IMR-90 (cell line): ENCODE measurements around the gene AGAP2. TPM values are rescaled to one million over a fixed set of nuclear protein-coding genes. Genes with fewer than 3 reads are reported as not detected.

Experiments used
- ATAC-seq: fragments of 200-7000 bp; cut with Tn5 transposase; 2 replicates; pipeline ENCODE4 v1.9.1; 2020; ENCODE audit warnings: low read depth, mild to moderate bottlenecking, moderate library complexity
- BruUV-seq: library from RNA; stranded (reverse); fragments of 400-500 nt; replicated peaks from 2 replicates; lab custom pipeline; 2021; lab: Mats Ljungman, UMichigan
- CTCF ChIA-PET: fragments of 300-600 bp; formaldehyde crosslinking; extraction: SDS; loops from one replicate; lab custom pipeline; 2021; ENCODE audit warnings: antibody characterized with exemption; lab: Yijun Ruan, JAX
- POLR2A ChIA-PET: fragments of 300-600 bp; sonication (Branson Sonifier 250); formaldehyde crosslinking; loops from one replicate; lab custom pipeline; 2022; ENCODE audit warnings: antibody characterized with exemption; ENCODE audit not compliant: unreplicated experiment; lab: Charles Lee
- DNase-seq: peaks from one replicate; pipeline ENCODE4 v3.0.0; 2013
- H2AFZ ChIP-seq: replicated peaks from 2 replicates; pipeline ENCODE3; 2013; ENCODE audit warnings: low read length, mild to moderate bottlenecking; ENCODE audit not compliant: poor library complexity
- H2AK5ac ChIP-seq: 2 replicates; pipeline ENCODE4 v1.6.1; 2013; ENCODE audit warnings: low read depth, low read length, inconsistent platforms
- H2AK9ac ChIP-seq: replicated peaks from 2 replicates; pipeline ENCODE3; 2013; ENCODE audit warnings: mild to moderate bottlenecking, low read depth, low read length, moderate library complexity; ENCODE audit not compliant: poor library complexity
- H2BK120ac ChIP-seq: 2 replicates; pipeline ENCODE4 v1.6.1; 2013; ENCODE audit warnings: low read depth, low read length, inconsistent platforms
- H2BK15ac ChIP-seq: 3 replicates; pipeline ENCODE4 v1.6.1; 2013; ENCODE audit warnings: low read depth, low read length, inconsistent platforms
- H2BK20ac ChIP-seq: 2 replicates; pipeline ENCODE4 v1.6.1; 2013; ENCODE audit warnings: low read depth, mild to moderate bottlenecking, inconsistent platforms, low read length, moderate library complexity
- H2BK5ac ChIP-seq: 2 replicates; pipeline ENCODE4 v1.6.1; 2013; ENCODE audit warnings: mild to moderate bottlenecking, low read depth, low read length, inconsistent platforms; ENCODE audit not compliant: poor library complexity, severe bottlenecking
- H3K14ac ChIP-seq: replicated peaks from 2 replicates; pipeline ENCODE4 v1.6.1; 2013; ENCODE audit warnings: low read depth, low read length, inconsistent platforms
- H3K18ac ChIP-seq: 2 replicates; pipeline ENCODE4 v1.6.1; 2013; ENCODE audit warnings: low read depth, low read length, control low read depth
- H3K23ac ChIP-seq: 2 replicates; pipeline ENCODE4 v1.6.1; 2013; ENCODE audit warnings: low read depth, low read length, inconsistent platforms
- H3K27ac ChIP-seq: 2 replicates; pipeline ENCODE4 v1.5.1; 2013; ENCODE audit warnings: mild to moderate bottlenecking, control low read depth, low read length; ENCODE audit not compliant: insufficient read depth
- H3K27me3 ChIP-seq: 2 replicates; pipeline ENCODE4 v1.6.1; 2013; ENCODE audit warnings: low read length; ENCODE audit not compliant: control insufficient read depth, insufficient read depth
- H3K36me3 ChIP-seq: 2 replicates; pipeline ENCODE4 v1.6.1; 2013; ENCODE audit warnings: low read length, mixed read lengths; ENCODE audit not compliant: control insufficient read depth, insufficient read depth
- H3K4ac ChIP-seq: 2 replicates; pipeline ENCODE4 v1.6.1; 2013; ENCODE audit warnings: low read depth, low read length, inconsistent platforms
- H3K4me1 ChIP-seq: 2 replicates; pipeline ENCODE4 v1.6.1; 2013; ENCODE audit warnings: low read length, mixed read lengths; ENCODE audit not compliant: control insufficient read depth, insufficient read depth
- H3K4me2 ChIP-seq: 2 replicates; pipeline ENCODE4 v1.6.1; 2013; ENCODE audit warnings: low read depth, mild to moderate bottlenecking, control low read depth, low read length, moderate library complexity
- H3K4me3 ChIP-seq: 2 replicates; pipeline ENCODE4 v1.5.1; 2013; ENCODE audit warnings: low read depth, mild to moderate bottlenecking, control low read depth, low read length, moderate library complexity; ENCODE audit not compliant: insufficient read depth
- H3K56ac ChIP-seq: 2 replicates; pipeline ENCODE4 v1.6.1; 2013; ENCODE audit warnings: low read length, inconsistent platforms; ENCODE audit not compliant: insufficient read depth; ENCODE audit errors: extremely low read depth
- H3K79me1 ChIP-seq, 2 experiments: 2 replicates each; pipeline ENCODE4 v1.6.1; 2013; ENCODE audit warnings: low read length in 2 of 2, inconsistent platforms in 1 of 2, low read depth in 1 of 2
- H3K9ac ChIP-seq: 2 replicates; pipeline ENCODE4 v1.6.1; 2013; ENCODE audit warnings: low read depth, low read length, control low read depth
- H3K9me1 ChIP-seq: 2 replicates; pipeline ENCODE4 v1.6.1; 2013; ENCODE audit warnings: low read length, inconsistent platforms; ENCODE audit not compliant: insufficient read depth
- H3K9me3 ChIP-seq: 2 replicates; pipeline ENCODE4 v1.6.1; 2013; ENCODE audit warnings: low read length; ENCODE audit not compliant: control insufficient read depth, insufficient read depth
- H4K20me1 ChIP-seq: 2 replicates; pipeline ENCODE4 v1.6.1; 2013; ENCODE audit warnings: low read length, inconsistent platforms; ENCODE audit not compliant: insufficient read depth
- H4K5ac ChIP-seq: 2 replicates; pipeline ENCODE4 v1.6.1; 2013; ENCODE audit warnings: mild to moderate bottlenecking, low read depth, low read length, control low read depth
- H4K8ac ChIP-seq, 2 experiments: 2 replicates each; pipeline ENCODE4 v1.6.1; 2013; ENCODE audit warnings: low read depth in 2 of 2, low read length in 2 of 2, control low read depth in 1 of 2, inconsistent platforms in 1 of 2
- H4K91ac ChIP-seq: 2 replicates; pipeline ENCODE4 v1.6.1; 2013; ENCODE audit warnings: low read depth, low read length, inconsistent platforms; ENCODE audit not compliant: insufficient read depth
- BHLHE40 ChIP-seq: fragments of 150-350 bp; IDR thresholded peaks from 2 replicates; pipeline ENCODE4 v1.6.1; 2016; ENCODE audit warnings: mild to moderate bottlenecking, low read depth, low read length
- CEBPB ChIP-seq: IDR thresholded peaks from 2 replicates; pipeline ENCODE4 v1.6.1; 2012; ENCODE audit warnings: low read depth, low read length, improper control_type of control experiment
- MAZ ChIP-seq: IDR thresholded peaks from 2 replicates; pipeline ENCODE4 v1.6.1; 2012; ENCODE audit warnings: low read depth, mild to moderate bottlenecking, low read length, improper control_type of control experiment, moderate library complexity, borderline replicate concordance
- RCOR1 ChIP-seq: IDR thresholded peaks from 2 replicates; pipeline ENCODE4 v1.6.1; 2012; ENCODE audit warnings: mild to moderate bottlenecking, low read length, improper control_type of control experiment; ENCODE audit not compliant: insufficient replicate concordance
- RFX5 ChIP-seq: IDR thresholded peaks from 2 replicates; pipeline ENCODE4 v1.8.0; 2012; ENCODE audit warnings: low read depth, mild to moderate bottlenecking, low read length, moderate library complexity
- SMC3 ChIP-seq: fragments of 150-350 bp; IDR thresholded peaks from 2 replicates; pipeline ENCODE4 v1.6.1; 2016; ENCODE audit warnings: low read depth, mild to moderate bottlenecking, antibody characterized with exemption, low read length, moderate library complexity
- USF2 ChIP-seq: fragments of 150-350 bp; IDR thresholded peaks from 2 replicates; pipeline ENCODE4 v1.6.1; 2017; ENCODE audit warnings: mild to moderate bottlenecking, antibody characterized with exemption, low read length, low read depth
- whole genome bisulfite sequencing, 2 experiments: methylation state at CpG; one replicate each; pipeline versions ENCODE4 v1.1.5 to v1.1.7; 2013; ENCODE audit warnings: missing lambda C conversion rate in 2 of 2; ENCODE audit not compliant: insufficient read length in 1 of 2; ENCODE audit errors: extremely low coverage in 2 of 2; 5-methylcytosine and 5-hydroxymethylcytosine counted together
- dilution Hi-C: fragments of 300-500 bp; cut with HindIII; formaldehyde crosslinking; loops from one replicate; pipeline ENCODE4 v1.14.3; 2018; ENCODE audit warnings: low sequenced_read_pairs; ENCODE audit not compliant: unreplicated experiment
- in situ Hi-C: fragments of 300-500 bp; cut with MboI; formaldehyde crosslinking; loops from 3 replicates; pipeline ENCODE4 v1.14.3; 2019; ENCODE audit warnings: low sequenced_read_pairs, inconsistent platforms, mixed read lengths
- intact Hi-C: fragments of 100-400 bp; cut with micrococcal nuclease; formaldehyde crosslinking; loops from 2 replicates; pipeline ENCODE4 v1.10.0; 2022
- polyA plus RNA-seq, 3 experiments: library from polyadenylated mRNA; depleted of rRNA; stranded (reverse); fragments of >200 nt; gene quantifications; 2 replicates each; pipeline ENCODE4 v1.2.3, GENCODE V29; 2012; ENCODE audit warnings: low replicate concordance in 1 of 3
- total RNA-seq: library from RNA; depleted of rRNA; stranded (reverse); fragments of >200 nt; gene quantifications from 2 replicates; pipeline ENCODE4 v1.2.3, GENCODE V29; 2012

Gene AGAP2
- total and polyA plus RNA-seq, 2 of the 4 experiments (the other 2 are of a cell fraction): 0.03 to 0.18 TPM

GRCh38 chr12:57744777-57745484 lies 6.4 kb upstream of the AGAP2 start, which contains the start of gene TSPAN31 (continued):
- TF ChIP-seq SMC3 (no peak), BHLHE40 (no peak)

DNA sequence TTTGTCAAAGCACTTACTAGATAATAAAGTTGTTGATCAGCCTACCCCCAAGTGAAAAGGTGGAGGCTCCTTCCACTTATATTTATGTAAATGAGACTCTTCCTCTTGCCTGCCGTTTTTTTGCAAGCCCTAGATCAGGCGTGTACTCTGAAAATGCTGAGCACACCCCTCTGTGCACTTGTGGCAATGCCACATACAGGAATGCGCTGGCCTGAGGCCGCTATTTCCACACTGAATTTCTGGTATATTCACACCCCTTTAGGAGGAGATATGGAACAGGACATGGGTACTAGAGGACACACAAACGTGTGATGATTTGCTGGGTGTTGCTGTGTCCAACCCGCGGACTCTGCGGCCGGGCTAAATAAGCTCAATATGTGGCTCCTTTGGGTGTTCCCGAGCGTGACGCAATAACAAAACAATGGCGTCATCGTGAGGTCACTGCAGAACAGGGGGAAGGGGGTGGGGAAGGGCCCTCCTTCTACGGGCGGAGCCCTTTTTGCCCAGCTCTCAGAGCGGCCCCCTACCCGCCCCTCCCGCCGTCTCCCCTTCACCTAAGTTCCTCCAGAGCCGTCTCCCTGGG lies 5.7 kb upstream of the AGAP2 start:
- H3K18ac ChIP-seq: peak overlapping the region; percentile 8; the same call in 1 of the 2 replicates
- peak overlapping the region; percentile 75 for H3K4ac ChIP-seq
- peak; percentile 63 for ATAC-seq
- WGBS, 2 experiments: 15% methylated on average over 5 of the region's 21 CpGs; no CpG with 5 or more reads in 1 of the 2 experiments
- H3K9me3 ChIP-seq: peaks cover under 1% of the 10 kb centered on the region; the same call in 1 of the 2 replicates
- TF ChIP-seq USF2 (no peak), RCOR1 (peak; percentile 57), CEBPB (peak; percentile 97), MAZ (peak; percentile 26; the same call in 1 of the 2 replicates), RFX5 (no peak)
- in situ Hi-C loops: no loop called here
- ChIA-PET POLR2A (interaction anchor here (1.0 to 1.1 kb wide), 2 partner anchors 18 to 28 kb away, joined by 4 to 5 read pairs; partner anchors contain the start of genes EEF1AKMT3 and METTL1), CTCF (interaction anchor here (1.9 kb wide), 1 partner anchor 8 kb away, joined by 6 read pairs; no protein-coding TSS in a partner anchor)
- H3K9me1 ChIP-seq: peaks cover 6% of the 10 kb centered on the region
- peak overlapping the region; percentile 34 for H3K4me2 ChIP-seq
- H4K91ac ChIP-seq: 0 out of 2 replicates have a peak overlapping the region, but pooled peaks have one; percentile 43
- peak overlapping the region; percentile 53 for H2BK5ac ChIP-seq
- peak overlapping the region; percentile 75 for H2BK120ac ChIP-seq
- H3K23ac ChIP-seq: peak overlapping the region; percentile 42; the same call in 1 of the 2 replicates
- DNase-seq: peak; percentile 85
- intact Hi-C loops: no loop called here
- H3K79me1 ChIP-seq: peaks cover 13 to 30% of the 10 kb centered on the region in 2 experiments; a peak in 3 of 4 replicates
- no peak overlapping the region for H2BK20ac ChIP-seq
- peak overlapping the region; percentile 22 to 94 for H4K8ac ChIP-seq
- no TSS peak for BruUV-seq
- H3K4me3 ChIP-seq: peak overlapping the region; percentile 69
- H4K20me1 ChIP-seq: no peaks in the 10 kb centered on the region
- H3K9ac ChIP-seq: peak overlapping the region; percentile 61; the same call in 1 of the 2 replicates
- peak overlapping the region; percentile 68 for H2AK5ac ChIP-seq
- peak overlapping the region; percentile 74 for H3K27ac ChIP-seq
- peaks cover 14% of the 10 kb centered on the region for H3K36me3 ChIP-seq
- H2AK9ac ChIP-seq: peak overlapping the region; percentile 88
- H3K27me3 ChIP-seq: peaks cover 29% of the 10 kb centered on the region
- peak overlapping the region; percentile 82 for H3K14ac ChIP-seq
- peak overlapping the region; percentile 96 for H2AFZ ChIP-seq
- peaks cover 3% of the 10 kb centered on the region for H3K4me1 ChIP-seq
- peak overlapping the region; percentile 32 for H4K5ac ChIP-seq
- H2BK15ac ChIP-seq: no peak overlapping the region; the same call in 2 of the 3 replicates
- peak overlapping the region; percentile 65; the same call in 1 of the 2 replicates for H3K56ac ChIP-seq
- dilution Hi-C loops: no loop called here
